Esophagus squamous epithelium (tissue), 5 donors: Measurements from ENCODE around the gene LRRC61. TPM values are rescaled to one million over a fixed set of nuclear protein-coding genes. Genes with fewer than 3 reads are reported as not detected.

ENCODE experiments used
- DNase-seq: peaks from one replicate; lab custom pipeline; 2025; lab: John Stamatoyannopoulos, UW
- H3K27ac ChIP-seq, 4 donors: fragments of 200-600 bp; sonication (generic); one replicate each; pipeline ENCODE4 v1.5.1; 2016 to 2019; ENCODE audit warnings: mild to moderate bottlenecking in 1 of 4
- H3K27me3 ChIP-seq, 4 donors: fragments of 200-600 bp; sonication (generic); 1 replicate in 3 of 4; 2 replicates in 1 of 4; pipeline versions ENCODE4 v1.5.1 to v1.6.0; 2017 to 2021; ENCODE audit warnings: antibody characterized with exemption in 1 of 4
- H3K36me3 ChIP-seq, 3 donors: fragments of 200-600 bp; sonication (generic); one replicate each; pipeline ENCODE4 v1.5.1; 2016 to 2019
- H3K4me1 ChIP-seq, 3 donors: fragments of 200-600 bp; sonication (generic); one replicate each; pipeline ENCODE4 v1.5.1; 2017 to 2019
- H3K4me3 ChIP-seq, 4 donors: fragments of 200-600 bp; sonication (generic); 1 replicate in 3 of 4; 2 replicates in 1 of 4; pipeline ENCODE4 v1.5.1; 2016 to 2019; ENCODE audit warnings: mild to moderate bottlenecking in 2 of 4, moderate library complexity in 1 of 4
- H3K9me3 ChIP-seq, 3 donors: fragments of 200-600 bp; sonication (generic); one replicate each; pipeline ENCODE4 v1.5.1; 2016 to 2019
- POLR2A ChIP-seq, 4 donors: fragments of 450-650 bp; IDR thresholded peaks; one replicate each; pipeline ENCODE4 v1.6.1; 2017; ENCODE audit warnings: antibody characterized with exemption in 4 of 4, mild to moderate bottlenecking in 4 of 4, moderate library complexity in 3 of 4
- WGBS, 2 donors: methylation state at CpG; one replicate each; pipeline ENCODE4 v1.1.5; 2018; 5-methylcytosine and 5-hydroxymethylcytosine counted together
- intact Hi-C: fragments of 100-400 bp; cut with DNase I; formaldehyde crosslinking; loops from one replicate; pipeline ENCODE4 v1.15.0; 2022
- total RNA-seq, 4 donors: library from RNA; depleted of rRNA; stranded (reverse); fragments of >200 nt; gene quantifications; one replicate each; pipeline ENCODE4 v1.1.0, GENCODE V29; 2016
- TF ChIP-seq, protein P1 (sequence below), 6 experiments: fragments of 450-650 bp in 4 of 6; fragments of 200-600 bp in 2 of 6; sonication (generic) in 2 of 6; IDR thresholded peaks; one replicate each; pipeline ENCODE4 v1.5.1; 2016 to 2019; ENCODE audit warnings: antibody characterized with exemption in 6 of 6, mild to moderate bottlenecking in 4 of 6, moderate library complexity in 4 of 6
- donor health status: DM: yes; HTN: yes; CAD: no.

The LRRC61 gene
- total RNA-seq, 4 donors from 2014 or later = 12.1 to 24.5 (median 14.5) TPM

DNA sequence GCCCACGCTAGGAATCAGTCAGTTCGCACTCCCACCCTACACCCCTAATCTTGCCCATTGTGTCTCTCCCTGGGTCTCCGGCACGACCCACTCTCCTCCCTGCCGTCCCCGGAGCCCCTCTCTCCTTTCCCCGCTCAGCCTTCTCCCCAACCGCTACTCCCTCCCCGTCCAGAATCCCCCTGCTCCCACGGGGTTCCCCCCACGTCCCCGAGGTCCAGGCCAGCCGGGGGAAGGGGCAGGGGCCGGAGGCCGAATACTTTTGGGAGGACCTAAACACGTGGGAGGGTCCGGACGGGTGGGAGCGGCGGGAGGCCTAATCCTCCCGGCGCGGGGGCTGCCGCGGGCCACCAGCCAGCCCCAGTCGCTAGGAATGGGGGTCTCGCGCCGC is 17.7 kb downstream of the LRRC61 start:
- TF ChIP-seq, protein P1, sequence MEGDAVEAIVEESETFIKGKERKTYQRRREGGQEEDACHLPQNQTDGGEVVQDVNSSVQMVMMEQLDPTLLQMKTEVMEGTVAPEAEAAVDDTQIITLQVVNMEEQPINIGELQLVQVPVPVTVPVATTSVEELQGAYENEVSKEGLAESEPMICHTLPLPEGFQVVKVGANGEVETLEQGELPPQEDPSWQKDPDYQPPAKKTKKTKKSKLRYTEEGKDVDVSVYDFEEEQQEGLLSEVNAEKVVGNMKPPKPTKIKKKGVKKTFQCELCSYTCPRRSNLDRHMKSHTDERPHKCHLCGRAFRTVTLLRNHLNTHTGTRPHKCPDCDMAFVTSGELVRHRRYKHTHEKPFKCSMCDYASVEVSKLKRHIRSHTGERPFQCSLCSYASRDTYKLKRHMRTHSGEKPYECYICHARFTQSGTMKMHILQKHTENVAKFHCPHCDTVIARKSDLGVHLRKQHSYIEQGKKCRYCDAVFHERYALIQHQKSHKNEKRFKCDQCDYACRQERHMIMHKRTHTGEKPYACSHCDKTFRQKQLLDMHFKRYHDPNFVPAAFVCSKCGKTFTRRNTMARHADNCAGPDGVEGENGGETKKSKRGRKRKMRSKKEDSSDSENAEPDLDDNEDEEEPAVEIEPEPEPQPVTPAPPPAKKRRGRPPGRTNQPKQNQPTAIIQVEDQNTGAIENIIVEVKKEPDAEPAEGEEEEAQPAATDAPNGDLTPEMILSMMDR (IDR thresholded peaks at IDR 0.05) = no peak
- no peak for TF ChIP-seq POLR2A (IDR thresholded peaks at IDR 0.05)
- Histone ChIP-seq H3K4me1 (peaks cover 20 to 63% (median 33%) of the 10 kb centered on the region in 3 donors), H3K9me3 (peaks cover 0 to 5% (median 0%) of the 10 kb centered on the region in 3 donors), H3K4me3 (peak overlapping the region; percentile 26 to 68 (median 52)), H3K36me3 (peaks cover 0 to 15% (median 0%) of the 10 kb centered on the region in 3 donors), H3K27me3 (peaks cover 0 to 33% (median 6%) of the 10 kb centered on the region in 4 donors), H3K27ac (peak overlapping the region; percentile 70 to 88 (median 76))
- WGBS, 2 donors = 4 to 8% methylated on average over 5 to 14 of the region's 29 CpGs
- intact Hi-C loops = no loop called here
- DNase-seq = no peak

DNA sequence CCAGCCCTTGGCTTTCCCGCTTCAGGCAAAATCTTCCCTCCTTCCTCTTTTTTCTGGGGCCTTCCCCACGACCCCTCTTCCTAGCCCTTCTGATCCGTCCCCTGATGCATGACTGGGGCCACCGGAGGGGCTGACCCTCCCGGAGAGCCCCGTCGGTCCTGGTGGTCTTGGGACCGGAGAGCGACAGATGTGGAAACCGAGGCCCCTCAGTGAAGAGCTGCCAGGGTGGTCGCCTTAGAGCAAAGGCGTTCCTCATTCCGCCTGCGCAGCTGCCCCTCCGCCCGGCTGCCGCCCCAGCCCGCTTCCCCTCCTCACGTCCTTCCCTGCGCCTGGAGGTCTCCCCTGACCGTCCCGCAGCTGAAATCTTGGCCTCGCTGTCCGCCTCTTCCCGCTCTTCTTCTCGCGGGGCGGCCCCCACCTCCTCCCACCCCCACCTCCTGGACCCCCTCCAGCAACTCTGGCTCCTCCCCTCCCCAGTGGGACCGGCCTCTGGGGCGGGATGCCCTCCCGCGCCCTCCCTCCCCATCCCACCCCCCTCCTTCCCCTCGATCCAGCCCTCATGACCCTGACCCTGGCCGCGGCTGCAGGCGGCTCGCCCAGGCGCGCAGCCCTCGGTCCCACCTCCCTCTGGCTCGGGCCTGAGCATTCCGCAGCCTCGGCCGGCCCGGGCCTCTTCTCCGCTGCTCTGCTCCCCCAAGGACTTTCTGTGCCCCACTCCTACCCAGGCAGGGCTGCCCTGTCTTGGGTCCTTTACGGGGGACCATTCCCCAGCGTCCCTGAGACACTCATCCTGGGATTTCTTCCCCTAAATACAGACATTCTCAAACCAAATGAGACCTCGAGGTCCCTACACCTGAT is 18.3 kb downstream of the LRRC61 start, which contains the start of gene RARRES2:
RARRES2 (minus strand) TSS at position 367 of the 858 bp plus-strand sequence. CDS start 1,020 bp downstream, outside the sequence.
- intact Hi-C loops = no loop called here
- H3K4me1 ChIP-seq = peaks cover 18 to 57% (median 29%) of the 10 kb centered on the region in 3 donors
- WGBS, 2 donors = 9 to 42% methylated on average over 9 to 23 of the region's 49 CpGs

DNA sequence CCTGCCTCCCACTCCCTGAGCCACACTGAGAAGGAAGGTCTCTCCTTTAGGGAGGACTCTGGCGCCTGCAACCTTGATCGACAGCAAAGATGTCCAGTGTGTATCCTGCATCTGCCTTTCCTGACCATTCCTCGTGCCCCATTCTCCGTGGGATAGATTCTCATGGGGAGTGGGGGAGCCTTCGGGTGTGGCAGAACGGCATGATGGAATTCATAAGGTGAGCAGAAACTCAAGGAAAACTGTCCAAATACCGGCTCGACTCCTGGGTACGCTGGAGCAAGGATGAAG is 18.9 kb downstream of the LRRC61 start:
- WGBS, 2 donors = 67 to 87% methylated on average over 1 to 4 of the region's 9 CpGs
- no peak for TF ChIP-seq POLR2A (IDR thresholded peaks at IDR 0.05)
- TF ChIP-seq, protein P1 (IDR thresholded peaks at IDR 0.05) = no peak
- H3K36me3 ChIP-seq = peaks cover 0 to 12% (median 0%) of the 10 kb centered on the region in 3 donors
- H3K4me1 ChIP-seq = peaks cover 18 to 51% (median 24%) of the 10 kb centered on the region in 3 donors
- peaks cover 0 to 33% (median 6%) of the 10 kb centered on the region in 4 donors for H3K27me3 ChIP-seq
- peak overlapping the region; percentile 35 to 88 (median 76) for H3K27ac ChIP-seq
- H3K9me3 ChIP-seq = peaks cover 0 to 5% (median 0%) of the 10 kb centered on the region in 3 donors
- H3K4me3 ChIP-seq = peak overlapping the region in 1 of 4 donors; percentile 68
- no peak for DNase-seq
- intact Hi-C loops = no loop called here

More for the DNA sequence above, 18.3 kb downstream of the LRRC61 start, which contains the start of gene RARRES2:
- DNase-seq = no peak
- H3K4me3 ChIP-seq = peak within 1 kb of the TSS; percentile 26 to 68 (median 52)
- H3K9me3 ChIP-seq = peaks cover 0 to 5% (median 0%) of the 10 kb centered on the region in 3 donors
- peaks cover 0 to 15% (median 0%) of the 10 kb centered on the region in 3 donors for H3K36me3 ChIP-seq
- H3K27me3 ChIP-seq = peaks cover 0 to 33% (median 6%) of the 10 kb centered on the region in 4 donors
- peak within 1 kb of the TSS; percentile 70 to 88 (median 76) for H3K27ac ChIP-seq
- TF ChIP-seq, protein P1 (IDR thresholded peaks at IDR 0.05) = no peak
- TF ChIP-seq POLR2A (IDR thresholded peaks at IDR 0.05) = peak in 1 of 4 donors; percentile 11

DNA sequence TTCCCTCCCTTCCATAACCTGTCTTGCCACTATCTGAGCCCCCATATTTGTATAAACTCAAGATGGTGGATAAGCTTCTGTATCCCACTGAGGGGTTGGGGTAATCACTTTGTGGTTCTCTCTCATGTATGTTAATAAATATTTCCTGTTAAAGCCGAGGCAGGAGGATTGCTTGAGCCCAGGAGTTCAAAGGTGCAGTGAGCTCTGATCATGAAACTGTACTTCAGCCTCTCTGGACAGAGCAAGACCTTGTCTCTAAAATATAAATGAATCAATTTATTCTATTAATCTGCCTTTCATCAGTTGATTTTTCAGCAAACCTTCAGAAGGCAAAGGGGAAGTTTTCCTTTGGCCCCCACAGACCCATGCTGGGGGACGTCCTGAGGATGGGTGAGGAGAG is 20.1 kb downstream of the LRRC61 start:
- Histone ChIP-seq H3K4me3 (no peak overlapping the region), H3K27ac (no peak overlapping the region), H3K9me3 (peaks cover 0 to 5% (median 0%) of the 10 kb centered on the region in 3 donors), H3K4me1 (peaks cover 18 to 39% (median 24%) of the 10 kb centered on the region in 3 donors), H3K36me3 (peaks cover 0 to under 1% (median 0%) of the 10 kb centered on the region in 3 donors), H3K27me3 (peaks cover 0 to 33% (median 6%) of the 10 kb centered on the region in 4 donors)
- TF ChIP-seq, protein P1 (IDR thresholded peaks at IDR 0.05) = no peak
- no peak for TF ChIP-seq POLR2A (IDR thresholded peaks at IDR 0.05)
- whole genome bisulfite sequencing, 2 donors = 86 to 90% methylated on average over 2 of the region's 2 CpGs
- DNase-seq = no peak
- intact Hi-C loops = no loop called here

DNA sequence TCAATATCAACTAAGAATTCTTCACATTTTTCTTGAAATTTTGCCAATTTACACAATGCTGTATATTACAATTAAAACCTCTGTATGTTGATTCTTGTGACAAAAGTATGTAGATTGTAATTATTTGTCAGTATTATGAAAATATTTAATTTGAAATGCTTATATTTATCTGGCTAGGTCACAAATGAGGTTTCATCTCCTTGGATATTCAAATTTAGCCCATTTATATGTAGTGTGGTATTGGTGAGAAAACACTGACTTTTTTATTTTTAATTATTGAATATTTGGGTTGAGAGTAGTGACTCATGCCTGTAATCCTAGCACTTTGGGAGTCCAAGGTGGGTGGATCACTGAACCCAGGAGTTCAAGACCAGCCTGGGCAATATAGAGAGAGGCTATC is 21.1 kb downstream of the LRRC61 start:
- DNase-seq = no peak
- TF ChIP-seq POLR2A (IDR thresholded peaks at IDR 0.05) = no peak
- TF ChIP-seq, protein P1 (IDR thresholded peaks at IDR 0.05) = no peak
- peaks cover 0 to 5% (median 0%) of the 10 kb centered on the region in 3 donors for H3K9me3 ChIP-seq
- peaks cover 0 to 33% (median 6%) of the 10 kb centered on the region in 4 donors for H3K27me3 ChIP-seq
- H3K36me3 ChIP-seq = no peaks in the 10 kb centered on the region
- peaks cover 18 to 29% (median 19%) of the 10 kb centered on the region in 3 donors for H3K4me1 ChIP-seq
- no peak overlapping the region for H3K4me3 ChIP-seq
- intact Hi-C loops = no loop called here
- no peak overlapping the region for H3K27ac ChIP-seq
